Eye (tissue), 1 donor: ENCODE measurements around the gene CASQ2.

Experiments
- DNase-seq: peaks from one replicate; pipeline ENCODE4 v3.0.0-alpha.2; 2015

Gene CASQ2

DNA sequence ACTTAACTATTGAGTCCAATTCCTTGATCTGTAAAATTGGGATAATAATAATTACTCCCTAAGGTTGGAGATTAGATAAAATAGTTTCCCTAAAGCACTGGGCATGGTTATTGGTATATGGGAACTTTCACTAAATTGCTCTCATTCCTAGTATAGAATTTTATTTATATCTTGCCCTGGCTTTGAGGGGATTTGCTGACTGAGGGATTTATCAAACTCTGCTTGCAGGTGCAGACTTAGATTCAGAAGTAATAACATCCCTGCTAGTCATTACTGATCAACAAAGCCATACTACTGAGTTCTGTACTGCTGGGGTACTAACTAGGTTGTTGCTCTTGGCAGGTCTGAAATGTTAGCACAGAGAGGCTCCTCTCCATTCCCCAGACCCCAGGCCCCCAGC, 41.9 kb downstream of the CASQ2 start:
- DNase-seq: no peak

DNA sequence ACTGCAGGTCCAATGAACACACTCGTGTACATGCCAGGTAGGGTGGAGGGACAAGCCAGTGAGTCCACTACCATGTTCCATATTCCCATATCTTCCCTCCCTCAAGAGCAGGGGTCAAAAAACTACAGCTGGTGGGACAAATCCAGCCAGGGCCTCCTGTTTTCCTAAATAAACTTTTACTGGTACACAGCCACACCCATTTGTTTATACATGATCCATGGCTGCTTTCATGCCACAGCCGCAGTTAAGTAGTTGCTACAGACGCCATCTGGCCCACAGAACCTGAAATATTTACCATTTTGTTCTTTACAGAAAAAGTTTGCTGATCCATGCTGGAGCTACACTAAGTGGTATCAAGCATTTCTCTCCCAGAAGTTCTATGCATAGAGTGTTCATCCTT, 42.4 kb downstream of the CASQ2 start:
- no peak for DNase-seq

DNA sequence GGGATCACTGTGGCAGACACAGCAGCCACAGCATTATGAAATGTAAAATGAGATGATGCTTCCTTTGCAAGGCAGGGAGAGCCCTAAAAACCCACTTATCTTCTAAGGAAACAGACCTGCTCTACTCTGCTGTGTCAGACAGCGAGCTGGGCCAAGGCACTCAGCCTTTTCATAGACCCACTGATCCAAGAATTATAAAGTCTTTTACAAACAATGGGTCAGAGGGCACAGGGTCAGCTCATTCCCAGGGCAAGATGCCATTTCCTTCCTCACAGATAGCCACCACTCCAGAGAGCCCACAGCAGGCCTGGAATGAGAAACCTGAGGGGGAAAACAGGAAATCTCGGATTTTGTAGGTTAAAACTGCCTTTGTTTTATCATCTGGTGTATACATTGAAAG, 42.9 kb downstream of the CASQ2 start:
- no peak for DNase-seq

DNA sequence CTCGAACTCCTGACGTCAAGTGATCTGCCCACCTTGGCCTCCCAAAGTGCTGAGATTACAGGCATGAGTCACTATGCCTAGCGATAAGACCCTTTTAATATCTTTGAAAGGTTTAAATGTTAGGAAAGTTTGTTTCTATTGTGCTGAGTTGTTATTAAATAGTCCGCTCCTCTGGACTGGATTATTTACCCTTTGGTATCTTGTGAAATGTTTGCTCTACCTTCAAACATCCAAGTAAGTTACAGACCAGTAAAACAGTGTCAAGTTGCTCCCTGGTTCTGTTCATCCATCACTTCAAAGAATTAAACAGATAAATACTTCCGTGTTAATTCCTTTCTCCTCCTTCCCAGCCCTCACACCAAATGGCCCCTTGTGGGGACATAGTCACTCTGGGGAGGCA, 44.8 kb downstream of the CASQ2 start:
- no peak for DNase-seq

DNA sequence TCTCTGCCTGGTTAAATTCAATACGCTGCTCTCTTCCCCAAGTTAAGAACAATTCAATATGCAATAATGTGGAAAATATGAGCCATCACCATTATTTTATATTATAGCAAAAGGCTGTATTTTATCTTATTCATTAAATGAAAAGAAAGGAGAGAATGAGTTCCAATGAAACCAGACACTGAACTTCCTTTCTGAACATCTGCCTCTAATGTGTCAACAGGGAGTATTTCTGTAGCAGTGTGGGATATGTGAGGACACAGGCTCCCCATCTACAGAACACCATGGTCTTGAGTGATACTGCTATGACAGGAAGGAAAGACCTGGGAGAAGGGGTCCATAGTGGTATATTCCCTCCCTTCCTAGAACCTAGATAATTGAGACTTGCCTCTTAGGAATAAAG, 46.3 kb downstream of the CASQ2 start:
- DNase-seq: no peak

DNA sequence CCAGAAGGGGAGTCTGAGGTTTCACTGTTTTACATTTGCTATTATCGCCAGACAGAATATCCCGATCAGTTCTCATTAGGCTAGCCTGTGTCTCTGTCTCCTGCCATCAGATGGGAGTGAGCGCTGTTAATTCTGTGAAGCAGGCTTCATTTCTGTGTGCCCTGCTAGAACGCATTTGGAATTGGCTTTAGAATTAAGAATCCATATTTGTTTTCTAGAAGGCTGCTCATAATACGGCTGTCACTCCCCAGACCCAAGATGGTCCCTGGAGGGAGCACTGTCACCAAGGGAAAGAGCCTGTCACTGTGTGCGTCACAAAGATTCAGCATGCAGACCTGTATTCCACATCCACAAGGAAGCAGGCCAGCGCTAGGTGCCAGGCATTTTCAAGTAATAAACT, 49.2 kb downstream of the CASQ2 start:
- DNase-seq: no peak

DNA sequence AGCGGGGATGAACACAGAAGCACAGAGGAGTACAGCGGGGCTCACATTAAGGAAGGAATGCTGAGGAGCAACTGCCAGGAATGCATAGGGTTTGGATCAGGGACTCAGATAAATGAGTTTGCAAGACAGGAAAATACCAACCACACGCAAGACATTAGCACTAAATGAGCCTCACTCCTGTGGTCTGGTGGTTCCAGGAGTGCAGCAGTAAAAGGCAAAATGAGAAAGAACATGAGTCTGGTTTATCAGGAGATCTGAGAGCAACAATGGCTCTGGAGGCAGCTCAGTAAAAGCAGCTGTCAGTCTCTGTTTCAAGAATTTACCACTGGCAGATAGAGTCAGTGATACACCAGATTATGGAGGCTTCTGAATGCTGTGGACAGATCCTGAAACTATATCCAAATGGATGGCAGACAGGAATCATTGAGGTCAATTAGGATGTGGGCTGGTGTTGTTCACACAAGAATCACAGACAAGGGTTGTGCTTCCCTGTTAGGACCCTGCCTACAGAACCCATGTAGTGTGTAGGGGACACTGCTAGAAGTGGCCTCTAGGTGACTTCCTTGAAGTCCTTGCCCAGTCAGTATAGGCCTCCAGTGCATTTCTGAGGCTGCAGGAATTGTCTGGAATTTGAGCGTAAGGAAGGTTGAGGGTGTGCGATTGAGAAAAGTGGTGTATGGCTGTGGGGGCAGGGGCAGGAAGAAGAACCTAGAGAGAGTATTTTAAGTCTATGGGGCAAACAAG, 50.3 kb downstream of the CASQ2 start:
- DNase-seq: no peak

DNA sequence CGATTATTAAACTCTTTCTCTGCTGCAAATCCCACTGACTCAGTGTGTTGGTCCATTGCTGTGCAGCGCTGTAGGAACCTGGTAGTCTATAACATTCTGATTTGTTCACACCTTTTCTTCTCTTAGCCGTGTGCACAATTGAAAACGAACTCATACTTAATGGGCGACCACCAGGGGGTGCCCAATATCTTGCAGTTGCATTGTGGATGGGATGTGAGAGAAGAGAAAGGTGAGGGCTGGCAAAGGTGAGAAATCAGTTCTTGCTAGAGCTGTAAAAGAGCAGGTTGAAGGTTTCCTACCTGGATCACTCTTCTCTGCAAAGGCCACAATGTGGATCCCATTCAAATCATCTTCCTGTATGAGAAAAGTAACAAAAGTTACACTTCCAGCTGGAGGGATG, 51.0 kb downstream of the CASQ2 start:
- DNase-seq: peak; percentile 53

DNA sequence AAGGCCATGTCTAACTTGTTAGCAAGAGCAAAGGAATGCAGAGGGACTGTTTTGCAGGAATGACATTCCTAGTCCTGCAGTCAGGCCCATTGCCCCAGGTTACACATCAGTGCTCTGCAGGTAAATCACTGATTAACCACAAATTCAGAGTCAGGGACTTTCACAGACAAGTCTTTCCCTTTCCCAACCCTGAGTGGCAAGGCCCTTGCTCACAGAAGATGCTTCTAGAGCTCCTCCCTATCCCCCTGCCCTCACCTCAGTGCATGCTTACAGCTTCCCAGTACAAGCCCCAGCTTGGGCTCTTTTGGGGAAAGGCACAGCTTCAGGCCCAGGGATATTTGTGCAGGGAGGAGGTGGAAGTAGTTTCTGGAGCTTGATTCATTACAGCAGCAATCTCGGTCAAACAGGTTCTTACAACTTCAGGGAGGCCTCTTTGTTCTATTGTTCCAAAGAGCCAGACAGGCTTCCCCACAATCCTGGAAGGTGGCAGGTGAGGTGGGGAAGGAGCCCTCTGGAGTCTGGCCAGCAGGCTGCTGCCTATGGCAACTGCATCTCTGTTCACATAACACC, 53.9 kb downstream of the CASQ2 start:
- DNase-seq: peak; percentile 39

DNA sequence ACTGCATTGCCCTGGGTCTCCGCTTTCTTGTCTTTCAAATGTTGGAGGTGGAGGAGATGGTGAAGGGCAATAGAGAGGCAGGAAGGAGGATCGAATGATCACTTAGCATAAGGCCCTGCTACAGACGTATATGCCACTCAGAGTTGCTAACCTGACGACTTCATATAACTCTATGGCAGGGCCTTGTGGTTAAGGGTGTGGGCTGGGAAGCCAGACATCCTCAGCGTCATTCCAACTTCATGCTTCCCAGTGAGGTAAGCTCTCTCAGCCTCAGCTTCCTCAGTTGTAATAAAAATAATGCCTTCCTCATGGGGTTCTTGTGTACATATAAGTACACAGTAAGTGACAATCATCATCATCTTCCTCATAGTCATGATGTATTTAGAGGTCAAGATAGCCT, 54.6 kb downstream of the CASQ2 start:
- no peak for DNase-seq

DNA sequence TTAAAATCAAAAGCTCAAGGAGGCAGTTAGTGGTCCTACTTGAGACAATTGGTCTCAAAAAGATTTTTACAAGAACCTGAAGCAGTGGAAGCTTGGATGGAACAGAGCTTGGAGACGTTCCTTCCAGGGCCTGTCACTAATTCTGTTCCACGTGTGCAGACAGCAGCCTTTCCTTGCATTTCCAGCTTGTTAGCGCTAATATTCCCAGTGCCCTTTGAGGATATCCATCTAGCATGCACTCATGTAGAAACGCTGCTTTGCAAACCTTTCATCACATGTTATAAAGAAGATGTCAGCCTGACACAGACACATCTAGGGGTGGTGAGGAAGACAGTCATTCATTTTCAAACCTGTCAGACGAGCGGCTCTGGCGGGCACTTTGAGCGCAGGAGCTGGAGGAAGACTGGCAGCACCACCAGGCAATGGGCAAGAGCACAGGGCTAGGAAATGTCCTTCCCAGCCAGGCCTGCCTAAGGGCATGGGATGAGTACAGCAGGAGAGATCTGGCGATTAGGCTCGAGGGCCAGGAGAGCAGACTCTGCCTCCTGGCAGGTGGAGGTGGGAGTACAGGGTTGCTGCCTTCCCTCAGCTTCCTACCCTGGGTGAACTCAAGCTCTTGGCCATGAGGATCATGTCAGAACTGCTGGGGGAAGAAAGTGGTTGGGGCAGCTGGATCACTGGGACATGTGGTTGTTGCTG, 55.5 kb downstream of the CASQ2 start:
- no peak for DNase-seq

DNA sequence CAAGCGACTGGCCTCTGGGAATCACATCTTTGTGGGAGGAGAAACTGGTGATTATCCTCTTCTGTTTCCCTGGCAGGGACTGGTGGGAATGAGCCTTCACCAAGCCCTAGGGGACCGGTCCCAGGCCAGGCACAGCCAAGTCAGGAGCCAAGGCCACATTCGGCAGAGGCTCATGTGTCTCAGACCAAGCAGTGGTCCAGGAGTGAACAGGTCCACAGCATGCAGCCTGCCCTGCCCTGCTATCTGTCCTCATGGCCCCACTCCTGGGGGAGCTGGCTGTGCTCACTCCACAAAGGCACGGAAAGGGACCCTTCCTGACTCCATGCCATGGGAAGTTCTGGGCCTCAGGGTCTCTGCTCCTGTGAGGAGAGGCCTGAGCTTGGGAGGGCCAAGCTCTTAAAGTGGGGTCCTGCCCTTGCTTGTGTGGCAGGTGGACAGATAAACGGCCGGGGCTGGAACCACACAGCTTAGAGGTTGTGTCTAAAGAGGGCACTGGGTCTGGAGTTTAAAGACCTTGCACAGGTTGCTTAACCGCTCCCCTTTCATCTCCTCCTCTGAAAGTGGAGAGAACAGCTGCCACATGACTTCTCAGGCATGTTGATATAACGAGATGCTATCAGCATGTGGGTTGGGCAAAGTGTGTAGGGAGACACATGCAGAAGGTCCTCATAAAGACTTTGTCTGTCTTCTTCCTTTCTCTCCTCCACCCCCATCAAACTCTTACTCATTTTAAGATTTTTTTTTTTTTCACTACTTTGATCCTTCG, 57.5 kb downstream of the CASQ2 start:
- no peak for DNase-seq

DNA sequence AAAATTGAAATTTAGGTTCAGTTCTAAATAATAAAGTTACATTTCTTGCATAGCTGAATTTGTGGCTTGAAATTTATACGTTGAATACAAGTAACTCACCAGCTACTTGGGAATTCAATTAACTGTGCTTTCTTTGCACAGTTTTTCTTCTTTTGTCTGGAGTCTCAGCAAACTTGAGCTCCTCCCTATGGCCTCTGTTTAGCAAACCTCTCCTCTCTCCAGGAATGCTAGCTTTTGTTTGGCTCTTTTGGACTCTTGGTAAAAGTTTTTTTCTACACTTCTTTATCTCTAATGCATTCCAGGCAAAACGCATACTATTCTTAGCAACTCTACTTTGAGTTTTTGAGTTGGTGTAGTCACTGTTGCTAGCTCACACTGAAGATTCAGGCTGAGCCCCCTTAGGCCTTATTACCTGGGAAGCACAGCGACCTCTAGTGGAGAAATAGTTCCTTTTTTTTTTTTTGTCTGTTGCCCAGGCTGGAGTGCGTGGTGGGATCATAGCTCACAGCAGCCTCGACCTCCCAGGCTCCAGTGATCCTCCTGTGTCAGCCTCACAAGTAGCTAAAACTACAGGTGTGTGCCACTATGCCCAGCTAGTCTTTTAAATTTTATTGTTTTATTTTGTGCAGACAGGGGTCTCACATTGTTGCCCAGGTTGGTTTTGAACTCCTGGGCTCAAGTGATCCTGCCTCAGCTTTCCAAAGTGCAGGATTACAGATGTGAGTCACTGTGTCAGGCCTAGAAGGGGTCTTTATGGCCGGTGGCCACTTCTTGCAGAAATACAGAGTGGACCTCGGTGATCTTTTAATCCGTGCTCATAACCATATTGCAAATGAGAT, 61.7 kb downstream of the CASQ2 start:
- peak; percentile 80 for DNase-seq

DNA sequence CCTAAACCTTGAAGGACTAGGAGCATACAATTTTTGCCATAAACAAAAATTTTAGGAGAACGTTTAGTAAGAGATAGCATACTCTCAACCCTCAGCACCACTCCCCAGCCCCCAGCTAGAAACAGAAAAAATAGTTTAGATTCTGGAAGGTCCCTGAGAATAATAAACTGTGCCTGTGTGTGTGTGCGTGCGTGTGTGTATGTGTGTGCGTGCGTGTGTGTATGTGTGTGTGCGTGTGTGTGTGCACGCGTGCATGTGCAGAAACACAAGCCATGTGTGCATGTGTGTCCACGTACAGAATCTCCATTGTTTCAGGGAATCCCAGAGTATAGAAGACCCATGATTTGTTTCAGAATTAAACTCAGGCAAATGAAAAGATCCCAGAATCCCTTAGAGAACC, 62.6 kb downstream of the CASQ2 start:
- no peak for DNase-seq

DNA sequence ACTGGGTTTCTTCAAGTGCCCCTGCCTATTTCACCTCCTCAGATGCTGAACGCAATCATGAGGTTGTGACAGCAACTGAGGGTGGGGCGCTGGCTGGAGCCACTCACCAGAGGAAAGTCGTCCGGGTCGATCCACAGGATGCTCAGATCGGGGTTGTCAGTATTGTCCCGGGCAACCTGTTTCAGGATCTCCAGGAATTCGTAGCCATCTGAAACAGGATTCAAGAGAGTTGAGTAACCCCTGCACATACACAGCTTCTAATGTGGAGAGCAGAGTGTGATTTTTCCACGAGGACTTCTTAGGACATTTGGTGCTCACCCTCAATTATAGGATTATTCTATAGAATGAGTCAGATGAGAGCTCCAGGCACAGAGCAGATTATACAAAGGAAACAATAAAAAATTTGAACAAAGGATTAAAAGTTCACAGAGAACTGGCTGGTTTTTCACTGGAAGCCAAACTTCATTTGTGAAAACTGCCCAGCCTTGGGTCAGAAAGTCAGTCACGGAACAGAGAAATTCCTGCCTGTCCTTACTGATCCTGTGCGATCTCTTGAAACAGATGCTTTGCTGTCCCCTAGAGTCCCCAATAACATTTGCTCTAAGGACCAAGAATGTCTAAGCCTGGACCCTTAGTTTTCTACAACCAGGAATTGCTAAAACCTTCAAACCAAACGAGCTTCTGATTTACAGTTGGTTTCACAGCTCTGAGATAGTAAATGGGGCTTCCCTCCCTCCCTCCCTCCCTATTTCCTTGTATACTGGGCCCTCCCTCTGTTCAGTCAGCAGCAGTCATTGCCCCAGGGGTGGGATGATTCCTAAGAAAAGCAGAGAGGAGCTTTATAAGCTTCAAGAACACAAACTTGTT, 63.2 kb downstream of the CASQ2 start:
- DNase-seq: peak; percentile 51

DNA sequence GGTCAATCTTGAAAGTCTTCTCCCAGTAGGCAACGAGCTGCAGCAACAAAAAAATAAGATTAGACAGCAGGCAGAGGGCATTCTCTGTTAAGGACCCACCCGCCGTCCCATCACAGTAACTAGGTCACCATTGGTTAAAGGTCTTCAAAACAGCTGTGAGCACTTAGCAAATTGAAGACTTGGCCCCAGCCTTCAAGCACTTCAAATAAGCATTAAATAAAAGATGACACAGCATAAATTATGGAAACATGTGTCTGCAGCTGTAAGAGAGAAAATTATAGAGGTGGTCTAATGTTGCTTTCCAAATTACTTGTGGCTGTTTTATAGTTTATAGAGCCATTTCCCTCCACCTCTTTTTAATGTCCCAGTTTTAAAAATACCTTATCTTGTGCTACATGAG, 65.6 kb downstream of the CASQ2 start:
- peak; percentile 44 for DNase-seq

DNA sequence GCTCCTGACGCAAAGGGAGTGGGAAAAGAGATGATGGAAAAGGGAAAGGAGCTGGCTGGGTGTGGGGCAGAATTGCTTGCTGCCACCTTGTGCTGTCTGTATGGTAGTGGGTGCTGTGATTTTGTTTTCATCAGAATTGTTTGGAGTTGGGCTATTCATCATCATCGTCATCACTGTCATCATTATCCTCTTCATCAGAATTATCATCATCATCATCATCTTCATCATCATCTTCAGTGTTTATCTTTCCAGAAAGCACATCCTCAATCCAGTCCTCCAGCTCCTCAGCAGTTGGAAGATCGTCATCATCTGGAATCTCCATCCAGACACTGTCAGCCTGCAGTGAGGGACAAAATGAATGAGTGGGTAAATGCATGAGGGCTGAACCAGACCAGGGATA, 67.4 kb downstream of the CASQ2 start:
- no peak for DNase-seq

DNA sequence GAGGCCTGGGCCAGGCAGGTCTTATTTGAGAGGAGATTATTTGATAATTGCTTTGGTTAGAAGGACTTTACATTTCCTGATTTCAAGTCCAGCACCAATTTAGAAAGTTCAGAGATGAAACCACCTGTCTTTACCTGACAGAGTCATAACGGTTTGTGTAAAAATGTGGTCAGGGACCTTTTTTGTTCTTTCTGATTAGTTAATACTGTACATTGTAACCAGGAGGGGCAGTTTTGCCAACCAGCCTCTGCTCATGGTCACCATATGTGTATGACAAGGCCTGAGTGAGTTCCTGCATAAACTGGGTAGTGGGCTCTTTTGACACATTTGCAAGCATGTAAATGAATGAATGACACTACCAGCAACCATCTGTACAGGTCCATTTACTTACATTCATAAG, 70.9 kb downstream of the CASQ2 start:
- no peak for DNase-seq

DNA sequence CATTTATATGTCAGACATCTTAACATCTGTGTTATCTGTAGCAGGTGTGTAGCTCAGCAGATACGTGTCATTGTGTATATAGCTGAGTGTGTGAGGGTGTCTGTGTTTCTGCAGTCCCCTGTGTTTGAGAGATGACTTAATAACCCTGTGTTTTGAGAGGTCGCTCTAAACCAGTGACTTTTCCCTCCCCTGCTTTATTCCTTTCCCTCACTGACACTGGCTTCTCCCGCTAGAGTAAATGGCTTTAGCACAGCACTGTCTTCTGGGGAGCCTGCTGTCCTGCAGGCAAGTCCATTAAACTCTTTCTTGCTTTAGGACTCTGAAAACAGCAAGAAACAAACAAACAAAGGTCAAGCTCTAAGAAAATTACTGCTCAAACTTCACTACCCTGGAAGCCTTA, 73.7 kb downstream of the CASQ2 start:
- no peak for DNase-seq

DNA sequence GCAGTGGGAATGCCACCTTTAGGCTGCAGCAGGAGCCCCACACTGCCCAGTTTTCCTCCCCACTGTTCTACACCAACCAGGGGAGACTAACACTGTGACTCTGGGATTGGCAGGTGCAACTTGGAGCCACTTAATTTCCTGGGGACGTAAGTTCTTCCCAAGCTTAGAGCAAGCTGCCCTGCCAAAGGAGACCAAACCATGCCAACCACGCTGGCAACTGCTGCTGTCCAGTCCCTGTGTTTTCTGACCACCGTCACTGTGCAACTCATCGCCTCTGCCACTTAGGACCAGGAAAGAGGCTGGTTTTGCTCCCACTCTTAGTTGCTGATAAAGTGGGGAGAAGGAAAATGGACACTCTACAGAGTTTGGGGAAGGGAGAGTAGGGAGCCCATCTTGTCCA, 76.3 kb downstream of the CASQ2 start:
- no peak for DNase-seq

DNA sequence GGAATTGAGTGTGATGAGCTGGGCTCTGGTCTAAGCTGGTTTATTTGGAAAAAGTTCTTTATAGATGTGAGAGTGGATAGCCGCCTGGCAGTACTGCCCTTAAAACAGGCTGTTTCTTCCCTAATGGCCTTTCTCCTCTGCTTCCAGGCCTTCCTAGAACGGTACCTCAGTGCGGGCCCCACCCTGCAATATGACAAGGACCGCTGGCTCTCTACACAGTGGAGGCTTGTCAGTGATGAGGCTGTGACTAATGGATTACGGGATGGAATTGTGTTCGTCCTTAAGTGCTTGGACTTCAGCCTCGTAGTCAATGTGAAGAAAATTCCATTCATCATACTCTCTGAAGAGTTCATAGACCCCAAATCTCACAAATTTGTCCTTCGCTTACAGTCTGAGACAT, 77.5 kb downstream of the CASQ2 start:
- no peak for DNase-seq

DNA sequence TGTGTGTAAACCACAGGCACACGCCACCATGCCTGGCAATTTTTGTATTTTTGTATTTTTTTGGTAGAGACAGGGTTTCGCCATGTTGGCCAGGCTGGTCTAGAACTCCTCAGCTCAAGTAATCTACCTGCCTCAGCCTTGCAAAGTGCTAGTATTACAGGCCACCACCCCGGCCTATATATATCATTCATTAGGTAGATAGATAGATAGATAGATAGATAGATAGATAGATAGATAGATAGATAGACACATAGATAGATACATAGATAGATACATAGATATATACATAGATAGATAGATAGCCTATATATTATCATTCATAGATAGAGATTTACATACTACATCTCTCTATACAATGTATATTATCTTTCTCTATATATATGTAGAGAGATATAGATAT, 80.8 kb downstream of the CASQ2 start:
- DNase-seq: no peak
